ENCODE results near the gene EFHC1. TPM values are rescaled to one million over a fixed set of nuclear protein-coding genes. Genes with fewer than 3 reads are reported as not detected.

Gene EFHC1
- total and polyA plus RNA-seq, 3 donors from 2014 or later: 41.8 to 133 (median 62.9) TPM

DNA sequence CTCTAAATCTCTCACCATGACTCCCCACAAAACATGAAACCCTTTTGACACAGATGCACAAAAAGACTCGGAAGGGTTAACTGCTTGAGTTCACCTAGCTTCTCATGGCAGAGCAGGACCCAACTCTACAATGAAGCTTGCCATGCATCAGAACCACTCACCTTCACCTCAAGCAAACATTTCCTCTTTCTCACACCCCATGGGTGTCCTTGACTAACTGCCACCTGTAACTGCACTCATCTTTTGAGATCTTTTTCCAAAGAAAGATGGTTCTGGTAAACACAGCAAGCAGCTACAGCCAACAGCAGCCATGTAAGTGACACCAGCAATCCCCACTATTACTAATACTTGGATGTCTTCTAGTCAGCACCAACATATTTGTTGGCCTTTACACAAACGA is 76.5 kb downstream of the EFHC1 start:
- Histone ChIP-seq H3K9me3 (no peaks in the 10 kb centered on the region), H3K36me3 (ENCODE audit: low read depth, missing control alignments) (no peaks in the 10 kb centered on the region), H3K4me3 (no peak overlapping the region), H3K27ac (no peak overlapping the region), H3K4me1 (no peaks in the 10 kb centered on the region), H3K27me3 (no peaks in the 10 kb centered on the region)
- DNase-seq: no peak
- WGBS, 2 donors: 94 to 97% methylated on average over 2 of the region's 2 CpGs
- TF ChIP-seq POLR2A (IDR thresholded peaks at IDR 0.05): no peak
- TF ChIP-seq, protein P1, sequence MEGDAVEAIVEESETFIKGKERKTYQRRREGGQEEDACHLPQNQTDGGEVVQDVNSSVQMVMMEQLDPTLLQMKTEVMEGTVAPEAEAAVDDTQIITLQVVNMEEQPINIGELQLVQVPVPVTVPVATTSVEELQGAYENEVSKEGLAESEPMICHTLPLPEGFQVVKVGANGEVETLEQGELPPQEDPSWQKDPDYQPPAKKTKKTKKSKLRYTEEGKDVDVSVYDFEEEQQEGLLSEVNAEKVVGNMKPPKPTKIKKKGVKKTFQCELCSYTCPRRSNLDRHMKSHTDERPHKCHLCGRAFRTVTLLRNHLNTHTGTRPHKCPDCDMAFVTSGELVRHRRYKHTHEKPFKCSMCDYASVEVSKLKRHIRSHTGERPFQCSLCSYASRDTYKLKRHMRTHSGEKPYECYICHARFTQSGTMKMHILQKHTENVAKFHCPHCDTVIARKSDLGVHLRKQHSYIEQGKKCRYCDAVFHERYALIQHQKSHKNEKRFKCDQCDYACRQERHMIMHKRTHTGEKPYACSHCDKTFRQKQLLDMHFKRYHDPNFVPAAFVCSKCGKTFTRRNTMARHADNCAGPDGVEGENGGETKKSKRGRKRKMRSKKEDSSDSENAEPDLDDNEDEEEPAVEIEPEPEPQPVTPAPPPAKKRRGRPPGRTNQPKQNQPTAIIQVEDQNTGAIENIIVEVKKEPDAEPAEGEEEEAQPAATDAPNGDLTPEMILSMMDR (IDR thresholded peaks at IDR 0.05): no peak
- intact Hi-C loops (cut with DNase I; ENCODE audit: low total_unique reads): no loop called here

- 81 to 84% methylated on average over 14 of the region's 14 CpGs for WGBS, 2 donors
- no peaks in the 10 kb centered on the region for H3K9me3 ChIP-seq
- no peaks in the 10 kb centered on the region for H3K27me3 ChIP-seq
- no peak overlapping the region for H3K4me3 ChIP-seq
- H3K27ac ChIP-seq: no peak overlapping the region
- TF ChIP-seq, protein P1 (IDR thresholded peaks at IDR 0.05): no peak
- no peaks in the 10 kb centered on the region for H3K36me3 ChIP-seq (ENCODE audit: low read depth, missing control alignments)
- no peak for DNase-seq
- no peaks in the 10 kb centered on the region for H3K4me1 ChIP-seq
- intact Hi-C loops (cut with DNase I; ENCODE audit: low total_unique reads): no loop called here
Observed at GRCh38 chr6:52497652-52498408, 77.7 kb downstream of the EFHC1 start.

- Histone ChIP-seq H3K27ac (no peak overlapping the region), H3K4me1 (no peaks in the 10 kb centered on the region), H3K36me3 (ENCODE audit: low read depth, missing control alignments) (no peaks in the 10 kb centered on the region), H3K27me3 (no peaks in the 10 kb centered on the region), H3K9me3 (no peaks in the 10 kb centered on the region), H3K4me3 (no peak overlapping the region)
- TF ChIP-seq, protein P1 (IDR thresholded peaks at IDR 0.05): no peak
- TF ChIP-seq POLR2A (IDR thresholded peaks at IDR 0.05): no peak
- DNase-seq: no peak
- 90 to 92% methylated on average over 11 of the region's 11 CpGs for WGBS, 2 donors
- intact Hi-C loops (cut with DNase I; ENCODE audit: low total_unique reads): no loop called here
Observed at GRCh38 chr6:52498538-52499017, 78.4 kb downstream of the EFHC1 start.

DNA sequence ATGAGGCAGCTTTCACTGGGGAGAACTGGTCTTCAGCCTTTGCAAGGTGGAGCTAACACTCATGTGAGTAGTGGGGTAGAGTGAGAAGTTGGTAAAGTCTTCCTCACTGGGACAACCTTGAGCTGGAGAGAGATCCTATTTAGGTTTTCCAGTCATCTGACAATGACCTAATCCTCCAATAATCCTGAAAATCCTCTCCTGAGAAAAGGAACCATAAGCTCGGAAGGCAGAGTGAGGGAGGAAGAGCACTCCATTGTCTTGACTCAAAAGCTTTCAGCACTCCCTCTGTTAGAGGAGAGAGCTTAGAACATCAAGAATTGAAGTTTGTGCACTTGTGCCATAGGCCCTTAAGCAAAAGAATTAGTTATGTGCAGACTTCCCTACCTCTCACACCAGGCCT is 78.9 kb downstream of the EFHC1 start:
- H3K9me3 ChIP-seq: no peaks in the 10 kb centered on the region
- 55 to 63% methylated on average over 1 of the region's 1 CpG for WGBS, 2 donors
- no peaks in the 10 kb centered on the region for H3K27me3 ChIP-seq
- H3K36me3 ChIP-seq (ENCODE audit: low read depth, missing control alignments): no peaks in the 10 kb centered on the region
- no peak overlapping the region for H3K4me3 ChIP-seq
- no peak for DNase-seq
- intact Hi-C loops (cut with DNase I; ENCODE audit: low total_unique reads): no loop called here
- TF ChIP-seq, protein P1 (IDR thresholded peaks at IDR 0.05): no peak
- TF ChIP-seq POLR2A (IDR thresholded peaks at IDR 0.05): no peak
- H3K27ac ChIP-seq: no peak overlapping the region
- H3K4me1 ChIP-seq: peaks cover 2% of the 10 kb centered on the region
